ENCODE results near the gene USPL1. TPM values are rescaled to one million over a fixed set of nuclear protein-coding genes. Genes with fewer than 3 reads are reported as not detected.
"Not testable (repeated sequence)": the region's sequence is repeated elsewhere in the genome, so short reads cannot be mapped to it uniquely, and the experiment has no call there.

Gene USPL1
- total RNA-seq, 1 donor from 2014 or later = 24.9 TPM

GRCh38 chr13:30648522-30649012 lies 30.8 kb downstream of the USPL1 start:
- Mint-ChIP-seq H3K4me3 (no peak overlapping the region), H3K27ac (ENCODE audit: unreplicated experiment) (no peak overlapping the region), H3K36me3 (ENCODE audit: low read depth) (peaks cover 12% of the 10 kb centered on the region), H3K9me3 (no peaks in the 10 kb centered on the region), H3K4me1 (no peaks in the 10 kb centered on the region), H3K27me3 (ENCODE audit: low read depth) (no peaks in the 10 kb centered on the region)
- DNase-seq (ENCODE audit: low read depth, low spot score) = no peak
- TF ChIP-seq CTCF (conservative IDR thresholded peaks at IDR 0.05) = no peak

- not testable (repeated sequence) for H3K4me1 Mint-ChIP-seq; DNase-seq (ENCODE audit: low read depth, low spot score); H3K4me3 Mint-ChIP-seq; H3K27me3 Mint-ChIP-seq (ENCODE audit: low read depth); H3K27ac Mint-ChIP-seq (ENCODE audit: unreplicated experiment); H3K9me3 Mint-ChIP-seq
- peaks cover 18% of the 10 kb centered on the region for H3K36me3 Mint-ChIP-seq (ENCODE audit: low read depth)
Observed at GRCh38 chr13:30651648-30652047, 33.9 kb downstream of the USPL1 start.

- H3K36me3 Mint-ChIP-seq (ENCODE audit: low read depth) = peaks cover 21% of the 10 kb centered on the region
- no peak for DNase-seq (ENCODE audit: low read depth, low spot score)
- H3K27ac Mint-ChIP-seq (ENCODE audit: unreplicated experiment) = no peak overlapping the region
- no peaks in the 10 kb centered on the region for H3K27me3 Mint-ChIP-seq (ENCODE audit: low read depth)
- no peaks in the 10 kb centered on the region for H3K9me3 Mint-ChIP-seq
- no peak for TF ChIP-seq CTCF (conservative IDR thresholded peaks at IDR 0.05)
- no peak overlapping the region for H3K4me3 Mint-ChIP-seq
- H3K4me1 Mint-ChIP-seq = no peaks in the 10 kb centered on the region
Observed at GRCh38 chr13:30652746-30653386, 35.1 kb downstream of the USPL1 start.

- H3K4me1 Mint-ChIP-seq = no peaks in the 10 kb centered on the region
- H3K27ac Mint-ChIP-seq (ENCODE audit: unreplicated experiment) = no peak overlapping the region
- no peak for TF ChIP-seq CTCF (conservative IDR thresholded peaks at IDR 0.05)
- no peak overlapping the region for H3K4me3 Mint-ChIP-seq
- peaks cover 20% of the 10 kb centered on the region for H3K36me3 Mint-ChIP-seq (ENCODE audit: low read depth)
- H3K9me3 Mint-ChIP-seq = no peaks in the 10 kb centered on the region
- H3K27me3 Mint-ChIP-seq (ENCODE audit: low read depth) = no peaks in the 10 kb centered on the region
- no peak for DNase-seq (ENCODE audit: low read depth, low spot score)
Observed at GRCh38 chr13:30654430-30654829, 36.7 kb downstream of the USPL1 start.

- H3K27me3 Mint-ChIP-seq (ENCODE audit: low read depth) = no peaks in the 10 kb centered on the region
- H3K36me3 Mint-ChIP-seq (ENCODE audit: low read depth) = peaks cover 16% of the 10 kb centered on the region
- no peaks in the 10 kb centered on the region for H3K4me1 Mint-ChIP-seq
- no peak overlapping the region for H3K4me3 Mint-ChIP-seq
- no peak for TF ChIP-seq CTCF (conservative IDR thresholded peaks at IDR 0.05)
- no peaks in the 10 kb centered on the region for H3K9me3 Mint-ChIP-seq
- DNase-seq (ENCODE audit: low read depth, low spot score) = no peak
- no peak overlapping the region for H3K27ac Mint-ChIP-seq (ENCODE audit: unreplicated experiment)
Observed at GRCh38 chr13:30656178-30656577, 38.5 kb downstream of the USPL1 start.

GRCh38 chr13:30659980-30660379 lies 42.3 kb downstream of the USPL1 start:
- H3K9me3 Mint-ChIP-seq = no peaks in the 10 kb centered on the region
- TF ChIP-seq CTCF (conservative IDR thresholded peaks at IDR 0.05) = no peak
- no peak overlapping the region for H3K27ac Mint-ChIP-seq (ENCODE audit: unreplicated experiment)
- no peak for DNase-seq (ENCODE audit: low read depth, low spot score)
- peaks cover 13% of the 10 kb centered on the region for H3K36me3 Mint-ChIP-seq (ENCODE audit: low read depth)
- H3K4me1 Mint-ChIP-seq = no peaks in the 10 kb centered on the region
- H3K27me3 Mint-ChIP-seq (ENCODE audit: low read depth) = no peaks in the 10 kb centered on the region
- H3K4me3 Mint-ChIP-seq = no peak overlapping the region
